NCI-H2196 treated with DMSO at 0.1 percent for 48 hours (cell line): Measurements from ENCODE around the gene PLBD2.

ENCODE experiments used
- DNase-seq: peaks from one replicate; lab custom pipeline; 2025; ENCODE audit not compliant: unreplicated experiment; lab: John Stamatoyannopoulos, UW

The PLBD2 gene

DNA sequence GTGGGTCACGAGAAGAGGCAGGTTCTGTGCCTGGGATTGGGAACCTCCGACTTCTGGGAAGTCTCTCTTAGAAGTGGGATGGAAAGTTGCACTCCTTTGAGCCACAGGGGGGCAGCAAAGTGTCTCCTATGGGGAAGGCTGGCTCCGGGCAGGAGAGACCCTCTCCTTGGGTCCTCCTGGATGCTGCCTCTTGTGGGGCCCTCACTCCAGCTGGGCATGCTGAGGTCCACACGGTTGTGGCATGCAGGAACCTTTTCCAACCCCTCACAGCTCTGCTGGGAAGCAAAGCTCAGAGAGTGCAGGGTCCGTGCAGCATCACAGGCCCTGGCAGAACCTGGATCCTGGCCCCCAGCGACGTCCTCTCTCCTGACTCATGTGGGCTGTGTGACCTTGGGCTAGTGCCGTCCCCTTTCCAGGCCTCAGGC lies 81.2 kb downstream of the PLBD2 start:
- DNase-seq: peak; percentile 2

DNA sequence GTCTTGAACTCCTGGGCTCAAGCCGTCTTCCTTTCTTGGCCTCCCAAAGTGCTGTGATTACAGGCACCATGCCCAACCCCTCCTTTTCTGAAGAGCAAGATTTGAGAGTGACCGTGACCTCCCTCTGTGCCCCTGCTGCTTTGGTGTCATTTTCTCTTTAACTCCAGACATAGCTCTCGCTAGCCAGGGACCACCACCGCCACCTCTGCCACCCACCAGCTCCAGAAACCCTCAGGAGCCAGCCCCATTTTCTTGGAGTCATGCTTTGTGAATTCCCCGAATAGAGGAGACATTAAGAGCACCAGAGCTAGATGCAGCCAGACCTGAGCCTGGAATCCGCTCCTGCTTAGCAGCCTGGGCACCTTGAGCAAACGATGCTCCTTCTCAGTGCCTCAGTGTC lies 81.9 kb downstream of the PLBD2 start:
- no peak for DNase-seq
